Measurements from ENCODE around the gene ZSCAN2.
A peak's percentile ranks its signal among the peaks of the same experiment; 100 is the strongest.
"Not testable (repeated sequence)": the region's sequence is repeated elsewhere in the genome, so short reads cannot be mapped to it uniquely, and the experiment has no call there.

ZSCAN2 gene

GRCh38 chr15:84634228-84634837, 33.5 kb downstream of the ZSCAN2 start:
- no peak for DNase-seq (ENCODE audit: low read depth, low spot score)

GRCh38 chr15:84638103-84638502, 37.3 kb downstream of the ZSCAN2 start:
- DNase-seq (ENCODE audit: low read depth, low spot score): peak; percentile 37

GRCh38 chr15:84641871-84642270, 41.1 kb downstream of the ZSCAN2 start:
- not testable (repeated sequence) for DNase-seq (ENCODE audit: low read depth, low spot score)

GRCh38 chr15:84642640-84643039, 41.8 kb downstream of the ZSCAN2 start:
- not testable (repeated sequence) for DNase-seq (ENCODE audit: low read depth, low spot score)

- DNase-seq (ENCODE audit: low read depth, low spot score): no peak
These were observed 43.0 kb downstream of the ZSCAN2 start for GRCh38 chr15:84643838-84644237.

GRCh38 chr15:84645496-84645895, 44.7 kb downstream of the ZSCAN2 start:
- no peak for DNase-seq (ENCODE audit: low read depth, low spot score)

- DNase-seq (ENCODE audit: low read depth, low spot score): no peak
These were observed 45.2 kb downstream of the ZSCAN2 start for GRCh38 chr15:84645997-84646396.

- DNase-seq (ENCODE audit: low read depth, low spot score): no peak
These were observed 46.9 kb downstream of the ZSCAN2 start for GRCh38 chr15:84647726-84648125.

GRCh38 chr15:84648539-84648938, 47.7 kb downstream of the ZSCAN2 start:
- no peak for DNase-seq (ENCODE audit: low read depth, low spot score)

GRCh38 chr15:84649706-84650105, 48.9 kb downstream of the ZSCAN2 start:
- no peak for DNase-seq (ENCODE audit: low read depth, low spot score)

GRCh38 chr15:84653584-84653909, 52.7 kb downstream of the ZSCAN2 start:
- DNase-seq (ENCODE audit: low read depth, low spot score): no peak

GRCh38 chr15:84653910-84654688, 53.3 kb downstream of the ZSCAN2 start, which contains the start of gene WDR73:
Gene WDR73, minus strand, starts transcription at chr15:84654283. Its CDS starts 9 bp downstream, at chr15:84654274.
- peak; percentile 95 for DNase-seq (ENCODE audit: low read depth, low spot score)

- peak; percentile 85 for DNase-seq (ENCODE audit: low read depth, low spot score)
These were observed 54.1 kb downstream of the ZSCAN2 start for GRCh38 chr15:84654689-84655453.

- no peak for DNase-seq (ENCODE audit: low read depth, low spot score)
These were observed 56.2 kb downstream of the ZSCAN2 start for GRCh38 chr15:84656972-84657371.

GRCh38 chr15:84657748-84658079, 56.9 kb downstream of the ZSCAN2 start:
- no peak for DNase-seq (ENCODE audit: low read depth, low spot score)

- DNase-seq (ENCODE audit: low read depth, low spot score): peak; percentile 87
These were observed 57.4 kb downstream of the ZSCAN2 start, which contains the start of gene NMB for GRCh38 chr15:84658080-84658787. Gene NMB, minus strand, starts transcription at chr15:84658199. Its CDS starts 47 bp downstream, at chr15:84658152.

GRCh38 chr15:84658788-84659411, 58.1 kb downstream of the ZSCAN2 start:
- DNase-seq (ENCODE audit: low read depth, low spot score): no peak

GRCh38 chr15:84659904-84660781, 59.3 kb downstream of the ZSCAN2 start:
- no peak for DNase-seq (ENCODE audit: low read depth, low spot score)

GRCh38 chr15:84661001-84661400, 60.2 kb downstream of the ZSCAN2 start:
- DNase-seq (ENCODE audit: low read depth, low spot score): no peak

GRCh38 chr15:84666373-84666772, 65.6 kb downstream of the ZSCAN2 start:
- DNase-seq (ENCODE audit: low read depth, low spot score): no peak
